Skeletal muscle satellite cell (primary cell): ENCODE results near the gene USP47.

Experiments
- H3K27me3 ChIP-seq: 2 replicates; pipeline ENCODE4 v1.7.0; 2013; ENCODE audit warnings: low read length; ENCODE audit not compliant: control insufficient read depth, insufficient read depth
- H3K36me3 ChIP-seq: 2 replicates; pipeline ENCODE4 v1.7.0; 2013; ENCODE audit warnings: mild to moderate bottlenecking, control low read depth, low read length; ENCODE audit not compliant: insufficient read depth
- H3K4me1 ChIP-seq: 2 replicates; pipeline ENCODE4 v1.7.0; 2013; ENCODE audit warnings: low read length; ENCODE audit not compliant: control insufficient read depth, insufficient read depth
- H3K4me2 ChIP-seq: 2 replicates; pipeline ENCODE4 v1.7.0; 2013; ENCODE audit warnings: mild to moderate bottlenecking, low read length
- H3K4me3 ChIP-seq: 2 replicates; pipeline ENCODE4 v1.7.0; 2013; ENCODE audit warnings: low read length
- H3K9ac ChIP-seq: 2 replicates; pipeline ENCODE4 v1.7.0; 2013; ENCODE audit warnings: mild to moderate bottlenecking, low read depth, low read length, moderate library complexity
- H3K9me3 ChIP-seq: replicated peaks from 2 replicates; pipeline ENCODE4 v1.7.0; 2013; ENCODE audit warnings: mild to moderate bottlenecking, control low read depth, low read length

The USP47 gene

GRCh38 chr11:11810764-11811726 lies 30.7 kb upstream of the USP47 start:
- peaks cover 7% of the 10 kb centered on the region for H3K4me1 ChIP-seq

GRCh38 chr11:11813288-11813962 lies 28.3 kb upstream of the USP47 start:
- peaks cover 7% of the 10 kb centered on the region for H3K4me1 ChIP-seq
- H3K4me2 ChIP-seq: peak overlapping the region; percentile 37
- no peaks in the 10 kb centered on the region for H3K9me3 ChIP-seq
- no peaks in the 10 kb centered on the region for H3K36me3 ChIP-seq
- no peak overlapping the region for H3K4me3 ChIP-seq
- peak overlapping the region; percentile 68 for H3K9ac ChIP-seq
- no peaks in the 10 kb centered on the region for H3K27me3 ChIP-seq

More at GRCh38 chr11:11810764-11811726, 30.7 kb upstream of the USP47 start:
- H3K36me3 ChIP-seq: no peaks in the 10 kb centered on the region
- H3K4me3 ChIP-seq: no peak overlapping the region
- H3K9ac ChIP-seq: no peak overlapping the region
- H3K4me2 ChIP-seq: no peak overlapping the region
- no peaks in the 10 kb centered on the region for H3K27me3 ChIP-seq
- H3K9me3 ChIP-seq: no peaks in the 10 kb centered on the region

GRCh38 chr11:11814614-11815452 lies 26.9 kb upstream of the USP47 start:
- Histone ChIP-seq H3K4me2 (no peak overlapping the region), H3K9ac (no peak overlapping the region), H3K9me3 (no peaks in the 10 kb centered on the region), H3K4me1 (peaks cover 7% of the 10 kb centered on the region), H3K27me3 (no peaks in the 10 kb centered on the region), H3K36me3 (no peaks in the 10 kb centered on the region), H3K4me3 (no peak overlapping the region)

- H3K9me3 ChIP-seq: no peaks in the 10 kb centered on the region
- H3K27me3 ChIP-seq: no peaks in the 10 kb centered on the region
Observed at GRCh38 chr11:11816511-11817314, 25.1 kb upstream of the USP47 start.

GRCh38 chr11:11817957-11818356 lies 23.8 kb upstream of the USP47 start:
- no peak overlapping the region for H3K4me2 ChIP-seq
- no peaks in the 10 kb centered on the region for H3K36me3 ChIP-seq
- no peak overlapping the region for H3K9ac ChIP-seq
- peaks cover 7% of the 10 kb centered on the region for H3K4me1 ChIP-seq
- H3K27me3 ChIP-seq: no peaks in the 10 kb centered on the region
- H3K4me3 ChIP-seq: no peak overlapping the region
- no peaks in the 10 kb centered on the region for H3K9me3 ChIP-seq

More at GRCh38 chr11:11816511-11817314, 25.1 kb upstream of the USP47 start:
- H3K36me3 ChIP-seq: no peaks in the 10 kb centered on the region
- H3K4me1 ChIP-seq: peaks cover 7% of the 10 kb centered on the region
- no peak overlapping the region for H3K4me2 ChIP-seq
- no peak overlapping the region for H3K9ac ChIP-seq
- H3K4me3 ChIP-seq: no peak overlapping the region

GRCh38 chr11:11818529-11819121 lies 23.1 kb upstream of the USP47 start:
- Histone ChIP-seq H3K4me1 (peaks cover 5% of the 10 kb centered on the region), H3K36me3 (no peaks in the 10 kb centered on the region), H3K9me3 (no peaks in the 10 kb centered on the region), H3K4me2 (no peak overlapping the region), H3K9ac (no peak overlapping the region), H3K4me3 (no peak overlapping the region), H3K27me3 (no peaks in the 10 kb centered on the region)

GRCh38 chr11:11821899-11822298 lies 19.9 kb upstream of the USP47 start:
- no peaks in the 10 kb centered on the region for H3K36me3 ChIP-seq
- H3K4me2 ChIP-seq: no peak overlapping the region
- no peaks in the 10 kb centered on the region for H3K9me3 ChIP-seq
- no peaks in the 10 kb centered on the region for H3K4me1 ChIP-seq
- H3K27me3 ChIP-seq: no peaks in the 10 kb centered on the region
- no peak overlapping the region for H3K4me3 ChIP-seq
- H3K9ac ChIP-seq: no peak overlapping the region

GRCh38 chr11:11822946-11823345 lies 18.8 kb upstream of the USP47 start:
- H3K4me3 ChIP-seq: no peak overlapping the region
- no peaks in the 10 kb centered on the region for H3K9me3 ChIP-seq
- no peaks in the 10 kb centered on the region for H3K4me1 ChIP-seq
- no peaks in the 10 kb centered on the region for H3K36me3 ChIP-seq
- H3K9ac ChIP-seq: no peak overlapping the region
- no peak overlapping the region for H3K4me2 ChIP-seq
- no peaks in the 10 kb centered on the region for H3K27me3 ChIP-seq

- Histone ChIP-seq H3K4me3 (no peak overlapping the region), H3K27me3 (no peaks in the 10 kb centered on the region), H3K4me2 (no peak overlapping the region), H3K9me3 (no peaks in the 10 kb centered on the region), H3K4me1 (no peaks in the 10 kb centered on the region), H3K36me3 (no peaks in the 10 kb centered on the region), H3K9ac (no peak overlapping the region)
Observed at GRCh38 chr11:11826260-11826659, 15.5 kb upstream of the USP47 start.

GRCh38 chr11:11827272-11827671 lies 14.5 kb upstream of the USP47 start:
- no peak overlapping the region for H3K4me3 ChIP-seq
- H3K4me1 ChIP-seq: no peaks in the 10 kb centered on the region
- H3K9me3 ChIP-seq: no peaks in the 10 kb centered on the region
- H3K9ac ChIP-seq: no peak overlapping the region
- no peak overlapping the region for H3K4me2 ChIP-seq
- H3K36me3 ChIP-seq: no peaks in the 10 kb centered on the region
- no peaks in the 10 kb centered on the region for H3K27me3 ChIP-seq
